GM19099 (cell line): Measurements from ENCODE around the gene MAML2.

Source experiments
- POLR2A ChIP-seq: IDR thresholded peaks from 3 replicates; pipeline ENCODE4 v1.6.1; 2011; ENCODE audit warnings: low read depth; ENCODE audit not compliant: insufficient read length; ENCODE audit errors: extremely low read depth

The MAML2 gene

DNA sequence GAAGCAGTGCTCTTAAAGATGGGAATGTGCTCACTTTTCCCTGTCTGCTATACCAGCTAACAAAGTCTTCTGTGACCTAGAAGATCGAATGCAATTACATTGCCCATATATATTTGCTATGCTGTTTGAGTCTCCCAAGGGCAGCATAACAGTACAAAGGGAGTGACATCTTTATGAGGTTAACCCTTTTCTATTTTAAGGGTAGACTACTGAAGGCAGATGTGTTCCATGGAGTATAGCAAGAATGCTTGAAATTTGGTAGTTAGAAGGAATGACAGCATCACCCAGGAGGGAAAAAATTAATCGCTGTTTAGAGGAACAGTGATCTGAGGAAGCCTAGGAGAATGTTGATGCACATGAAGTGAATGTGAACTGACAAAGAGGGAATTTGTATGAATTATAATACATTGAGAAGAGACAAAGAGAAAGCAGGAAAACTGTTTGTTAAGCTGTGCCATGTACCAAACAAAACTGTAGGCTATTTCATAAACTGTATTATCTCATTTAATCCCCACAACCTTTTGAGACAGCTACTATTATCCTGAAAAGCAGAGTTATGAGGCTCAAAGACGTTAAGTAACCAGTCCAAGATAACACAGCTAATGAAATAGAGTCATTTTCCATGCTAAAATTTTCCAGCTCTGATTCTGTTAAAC lies 13.0 kb downstream of the MAML2 start:
- TF ChIP-seq POLR2A = no peak

DNA sequence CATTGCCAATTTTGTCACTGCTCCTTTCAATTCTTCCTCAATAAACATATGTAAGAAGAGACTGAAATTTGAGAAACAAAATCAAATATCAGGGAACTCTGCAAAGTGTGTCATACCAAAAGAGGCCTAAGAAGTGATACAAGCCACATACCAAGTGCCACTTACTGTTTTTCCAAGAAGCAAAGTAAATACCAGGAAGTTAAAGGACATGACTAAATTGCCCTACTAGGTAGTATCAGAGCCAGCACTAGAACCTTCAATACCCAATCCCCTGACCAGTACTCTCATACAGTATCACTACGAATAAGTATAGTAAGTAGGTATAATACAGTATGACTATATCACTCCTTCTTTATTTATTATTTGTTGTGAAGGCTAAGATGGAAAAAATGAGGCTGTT lies 13.6 kb downstream of the MAML2 start:
- no peak for TF ChIP-seq POLR2A

DNA sequence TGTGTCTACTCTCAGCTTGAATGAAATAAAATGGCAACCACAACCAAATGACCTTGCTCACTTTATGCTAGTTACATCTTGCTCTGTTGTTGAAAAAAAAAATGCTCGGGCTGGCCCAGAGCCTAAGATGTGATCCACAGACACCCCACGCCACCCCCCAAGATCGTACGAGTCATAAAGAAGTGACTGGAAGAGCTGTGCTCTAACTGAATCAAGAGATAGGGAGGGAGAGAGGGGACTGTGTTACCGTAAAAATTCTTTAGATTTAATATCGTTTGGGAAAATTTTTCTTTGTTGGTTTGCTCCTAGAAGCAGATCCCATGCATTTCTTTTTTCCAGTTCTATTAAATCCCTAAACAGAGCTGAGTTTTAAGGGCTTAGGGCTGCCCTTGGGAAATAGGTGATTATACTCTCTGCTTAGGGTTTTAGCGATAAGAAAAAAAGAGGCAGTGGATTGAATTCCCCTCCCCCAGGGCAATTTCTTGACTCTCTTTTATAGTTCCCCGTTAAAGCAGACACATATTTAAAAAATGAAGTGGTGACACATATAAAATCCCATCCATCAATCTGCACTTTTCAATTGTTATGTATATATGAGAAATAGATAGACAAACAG lies 14.5 kb downstream of the MAML2 start:
- TF ChIP-seq POLR2A = no peak

DNA sequence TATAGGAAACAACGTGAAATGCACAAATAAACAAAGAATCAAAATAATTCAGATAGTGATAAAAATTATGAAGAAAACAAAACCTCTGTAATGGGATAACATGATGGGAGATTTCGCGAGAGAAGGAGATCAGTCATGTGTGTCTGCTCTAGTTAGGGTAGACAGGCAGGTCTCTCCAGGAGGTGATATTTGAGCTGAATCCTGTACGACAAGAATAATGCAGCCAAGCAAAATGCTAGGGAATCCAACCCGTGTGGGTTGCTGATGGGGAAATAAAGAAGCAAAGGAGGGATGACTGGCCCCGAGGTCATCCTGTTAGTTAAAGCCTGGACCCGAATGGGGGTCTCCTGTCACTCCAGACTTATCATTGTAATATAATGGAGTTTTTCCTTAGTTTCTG lies 16.0 kb downstream of the MAML2 start:
- no peak for TF ChIP-seq POLR2A

DNA sequence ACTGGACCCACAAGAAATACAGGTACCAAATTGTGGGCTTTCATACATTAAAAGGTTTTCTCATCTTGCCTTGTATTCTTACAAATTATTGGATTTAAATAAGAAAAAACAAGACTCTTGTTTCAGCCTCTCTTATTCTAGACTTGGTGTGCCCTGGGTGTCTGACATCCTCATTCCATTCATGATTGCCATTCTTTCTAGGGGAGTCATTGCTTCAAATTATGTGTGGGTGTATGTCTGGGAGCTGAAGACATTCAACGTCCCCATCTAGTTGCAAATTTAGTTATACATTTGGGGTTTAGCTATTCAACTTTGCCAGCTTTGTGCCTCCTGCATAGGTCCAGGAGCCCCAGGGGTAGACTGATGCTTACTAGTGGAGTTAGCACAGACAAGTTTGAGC lies 18.1 kb downstream of the MAML2 start:
- TF ChIP-seq POLR2A = no peak

DNA sequence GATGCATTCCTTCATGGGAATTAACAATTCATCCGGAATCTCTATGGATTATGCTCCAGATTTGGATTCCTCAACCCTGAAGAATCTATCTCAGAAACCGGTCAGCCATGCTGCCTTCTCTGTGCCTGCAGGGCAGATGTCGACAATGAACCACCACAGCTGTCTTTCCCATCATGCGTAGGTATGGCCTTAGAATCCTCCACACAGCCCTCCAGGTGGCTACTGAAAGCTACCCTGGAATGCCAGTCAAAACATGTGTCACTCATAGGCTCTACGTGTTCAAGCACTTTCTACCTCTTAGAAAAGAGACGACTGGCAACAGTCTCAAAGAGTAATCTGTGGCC lies 19.4 kb downstream of the MAML2 start:
- TF ChIP-seq POLR2A = no peak

DNA sequence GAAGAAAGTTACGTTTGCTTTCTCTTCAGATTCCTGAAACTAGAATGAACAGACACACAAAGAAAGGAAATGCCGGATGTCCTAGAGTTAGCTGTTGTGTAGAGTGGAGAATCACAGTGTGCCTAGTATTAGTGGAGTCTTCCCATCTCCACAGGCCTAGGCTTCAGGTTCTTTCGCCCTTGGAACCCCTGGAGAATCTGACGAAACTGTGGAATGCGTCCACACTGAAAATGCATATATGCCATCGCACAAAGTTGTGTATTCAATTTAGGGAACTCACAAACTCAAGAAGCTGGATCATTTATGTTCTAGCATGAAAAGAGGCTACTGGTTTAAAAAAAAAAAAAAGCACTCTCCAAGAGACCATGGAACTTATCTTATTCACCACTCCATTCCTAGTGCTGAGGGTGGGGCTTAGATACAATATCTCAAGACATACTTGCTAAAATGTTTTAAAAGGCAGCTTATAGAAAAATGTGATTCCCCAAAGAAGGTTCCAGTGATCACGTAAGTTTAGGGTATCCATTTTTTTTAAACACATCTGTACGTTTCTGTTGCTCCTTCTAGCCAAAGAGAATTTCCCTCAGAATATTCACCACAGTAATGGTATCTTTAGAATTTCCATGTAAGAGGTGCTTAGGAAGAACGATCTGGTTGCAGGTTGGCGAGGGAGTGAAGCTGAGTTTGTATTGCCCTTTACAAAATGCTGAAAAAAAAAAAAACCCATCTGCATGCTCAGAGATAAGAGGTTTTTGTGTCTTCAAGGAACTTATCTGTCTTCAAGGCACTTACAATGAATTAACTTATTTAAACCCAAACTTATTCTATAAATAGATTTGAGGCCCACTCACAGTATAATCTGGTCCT lies 20.0 kb downstream of the MAML2 start:
- TF ChIP-seq POLR2A = no peak

DNA sequence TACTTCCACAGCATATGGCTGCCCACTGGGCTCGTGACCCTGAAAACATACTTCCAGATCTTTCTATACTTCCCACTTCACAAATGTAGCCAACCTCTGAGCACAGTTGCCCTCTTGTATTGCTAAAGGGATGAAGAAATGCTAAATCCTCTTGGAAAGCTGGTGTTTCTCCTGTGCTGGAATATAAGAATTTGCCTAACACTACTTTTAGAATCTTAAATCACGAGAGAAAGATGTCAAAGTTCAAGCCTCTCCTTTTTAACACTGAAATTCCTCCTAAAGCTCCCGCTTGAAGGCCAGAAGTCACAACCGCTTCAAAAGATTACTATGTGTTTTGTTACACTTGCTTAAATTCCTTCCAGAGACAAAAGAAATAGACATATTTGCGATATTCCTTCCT lies 21.9 kb downstream of the MAML2 start:
- TF ChIP-seq POLR2A = no peak

DNA sequence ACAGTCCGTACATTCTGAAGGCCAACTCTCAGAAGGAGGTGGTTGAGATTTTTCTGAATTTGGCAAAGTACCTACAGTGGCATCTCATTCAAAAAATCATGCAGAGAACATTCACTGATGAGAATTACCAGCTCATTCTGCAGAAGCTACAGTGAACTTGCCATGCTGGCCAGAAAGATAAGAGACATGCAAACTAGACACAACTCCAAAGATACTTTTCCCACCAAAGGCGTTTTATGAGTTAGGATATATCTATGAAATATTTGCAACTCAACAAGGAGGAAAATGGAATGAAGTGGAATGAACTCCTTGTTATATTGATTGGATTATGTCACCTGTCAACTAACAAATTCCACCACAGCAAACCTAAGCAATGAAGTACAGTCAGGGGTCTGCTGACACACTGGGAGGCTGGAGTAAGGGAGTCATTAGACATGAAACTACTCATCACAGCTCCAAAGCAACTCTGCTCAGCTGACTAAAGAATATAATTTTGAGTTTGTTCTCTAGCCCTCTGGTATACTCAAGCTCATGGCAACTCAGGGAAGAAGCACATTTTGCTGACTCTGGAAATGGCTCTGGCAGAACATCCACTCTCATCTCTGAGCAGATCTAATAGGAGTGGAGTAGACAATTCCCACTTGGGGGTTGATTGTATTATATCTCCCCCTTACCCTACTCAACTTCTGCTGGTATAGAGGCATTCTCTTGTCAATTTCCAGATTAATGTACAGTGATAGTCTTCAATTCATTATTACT lies 22.9 kb downstream of the MAML2 start:
- no peak for TF ChIP-seq POLR2A

DNA sequence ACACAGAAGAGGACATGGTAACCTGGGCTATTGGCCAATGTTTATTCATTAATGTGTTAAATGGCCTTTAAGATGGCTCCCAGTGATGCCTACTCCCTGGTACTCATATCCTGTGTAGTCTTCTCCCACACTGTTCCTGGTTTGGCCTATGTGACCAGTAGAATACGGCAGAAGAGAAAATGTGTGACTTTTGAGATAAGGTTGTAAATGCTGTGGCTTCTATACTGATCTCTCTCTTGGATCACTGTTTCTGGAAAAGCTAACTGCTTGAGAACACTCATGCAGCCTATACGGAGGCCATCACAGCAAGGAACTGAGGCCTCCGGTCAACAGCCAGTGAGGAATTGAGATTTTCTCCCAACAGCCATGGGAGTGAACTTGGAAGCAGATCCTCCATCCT lies 24.1 kb downstream of the MAML2 start:
- TF ChIP-seq POLR2A = no peak

DNA sequence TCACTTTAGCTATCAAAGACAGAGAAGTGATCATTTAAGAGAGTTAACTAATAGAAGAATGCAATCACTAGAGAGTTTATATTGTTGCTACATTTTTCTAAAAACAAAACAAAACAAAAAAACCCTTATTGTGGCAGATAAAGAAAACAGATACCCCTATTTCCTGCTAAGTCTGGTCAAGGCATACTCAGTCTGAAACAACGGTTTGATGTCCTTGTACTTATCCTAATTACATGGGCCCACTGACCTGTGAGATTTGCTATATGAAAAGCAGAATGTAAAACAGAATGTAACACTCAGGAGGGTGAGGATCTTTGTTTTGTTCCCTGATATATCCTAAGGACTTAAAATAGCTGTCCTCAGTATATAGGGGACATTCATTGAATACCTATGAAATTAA lies 24.6 kb downstream of the MAML2 start:
- no peak for TF ChIP-seq POLR2A

DNA sequence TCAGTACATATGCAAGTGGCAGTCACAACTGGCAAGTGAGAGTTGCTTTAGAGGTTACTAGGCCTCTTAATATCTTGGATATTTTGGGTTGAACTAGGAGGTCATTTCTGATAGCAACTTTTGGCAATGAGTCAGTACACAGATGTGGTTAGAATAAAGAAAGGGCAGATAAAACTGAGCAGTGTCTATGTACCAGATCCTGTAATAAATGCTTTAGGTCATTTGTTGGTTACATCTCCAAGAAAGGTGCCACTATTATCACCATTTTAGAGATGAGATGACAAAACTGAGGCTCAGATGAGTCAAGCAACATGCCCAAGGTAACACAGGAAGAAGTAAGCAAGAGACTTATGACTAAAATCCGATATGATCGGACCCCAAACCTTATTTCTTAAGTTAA lies 25.0 kb downstream of the MAML2 start:
- no peak for TF ChIP-seq POLR2A

DNA sequence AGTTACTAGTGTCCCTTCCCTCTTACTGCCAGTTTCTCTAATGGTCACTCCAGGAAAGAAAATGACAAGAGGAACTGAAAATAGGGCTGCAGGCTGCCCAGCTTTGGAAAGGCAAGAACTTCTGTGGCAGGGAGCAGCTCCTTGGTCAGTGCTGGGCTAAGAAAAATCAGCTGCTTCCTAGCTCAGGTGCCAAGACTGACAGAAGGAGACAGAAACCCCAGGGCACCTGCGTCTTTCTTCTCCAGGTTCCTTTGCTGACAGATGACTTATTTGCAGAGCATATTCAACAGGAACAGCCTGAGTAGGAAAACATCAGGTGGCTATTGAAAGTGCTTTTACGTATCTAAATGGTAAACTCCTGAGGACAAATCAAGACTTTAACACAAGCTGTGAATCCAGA lies 25.4 kb downstream of the MAML2 start:
- TF ChIP-seq POLR2A = no peak

DNA sequence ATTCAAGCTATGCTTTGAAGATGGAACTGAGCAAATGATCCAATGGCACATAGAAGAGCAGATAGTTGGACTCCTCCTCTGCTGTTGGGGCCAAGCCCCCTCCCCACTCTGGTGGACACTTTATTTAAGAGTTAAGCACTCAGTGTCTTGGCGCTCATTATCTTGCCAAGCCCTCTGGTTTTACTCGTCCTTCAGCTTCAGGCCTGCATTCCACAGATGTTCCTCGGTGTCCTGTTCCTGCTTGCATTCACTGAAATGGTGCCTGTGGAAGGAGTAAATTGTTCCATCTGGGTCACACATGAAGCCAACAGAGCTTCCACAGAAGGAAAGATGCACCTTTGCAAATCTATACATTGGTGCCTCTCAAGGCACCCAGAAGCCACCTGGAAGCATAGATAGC lies 26.1 kb downstream of the MAML2 start:
- TF ChIP-seq POLR2A = no peak

DNA sequence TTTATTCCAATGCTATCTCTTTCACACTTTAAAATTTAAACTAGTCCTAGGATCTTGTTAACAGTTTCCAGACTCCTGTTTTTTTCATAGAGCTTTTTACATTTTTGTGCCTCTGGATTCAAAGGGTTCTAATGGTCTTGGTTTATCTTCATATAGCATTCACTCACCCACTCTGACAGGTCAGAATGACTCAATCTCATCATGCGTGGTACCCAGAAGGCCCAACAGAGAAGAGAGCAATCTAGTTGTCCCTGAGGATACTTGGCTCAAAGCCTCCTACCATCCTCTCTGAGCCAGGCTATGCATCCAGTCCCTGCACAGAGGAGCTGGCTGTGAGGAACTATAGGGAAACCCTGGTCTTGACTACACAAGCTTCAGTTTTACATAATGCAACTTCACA lies 27.5 kb downstream of the MAML2 start:
- no peak for TF ChIP-seq POLR2A
